SK-N-SH treated with all-trans-retinoic acid at 6 μM for 48 hours (cell line): ENCODE measurements around the gene PYM1.

Source experiments
- ESRRG ChIP-seq: fragments of 250-450 bp; sonication (Bioruptor Pico); IDR thresholded peaks from 2 replicates; pipeline ENCODE4 v1.6.1; 2021; ENCODE audit warnings: mild to moderate bottlenecking
- PATZ1 ChIP-seq: fragments of 250-450 bp; sonication (Bioruptor Pico); IDR thresholded peaks from 2 replicates; pipeline ENCODE4 v1.8.0; 2020; ENCODE audit warnings: mild to moderate bottlenecking, moderate library complexity, borderline replicate concordance
- ZNF70 ChIP-seq: fragments of 450-650 bp; formaldehyde crosslinking; IDR thresholded peaks from 2 replicates; pipeline ENCODE4 v1.5.0; 2020; ENCODE audit warnings: mild to moderate bottlenecking, moderate library complexity

- no peak for TF ChIP-seq ESRRG (CRISPR knock-in tag)
- TF ChIP-seq ZNF70 (CRISPR knock-in tag) = no peak
- TF ChIP-seq PATZ1 (CRISPR knock-in tag) = no peak
These were observed 37.5 kb upstream of the PYM1 start for GRCh38 chr12:55965240-55965639.
